CMK (cell line): ENCODE measurements around the gene DYNC1I1.

Source experiments
- DNase-seq: peaks from one replicate; pipeline ENCODE4 v3.0.0-alpha.2; 2010; ENCODE audit warnings: low read depth

DYNC1I1 gene

GRCh38 chr7:95772298-95772770, at the start of gene DYNC1I1:
TSS of gene DYNC1I1 (plus strand) at chr7:95772554. CDS start at chr7:95804730, 32,176 bp downstream.
- DNase-seq, result peak; percentile 69

- DNase-seq, result no peak
Measured at GRCh38 chr7:95723583-95724180, 48.7 kb upstream of the DYNC1I1 start.

- DNase-seq, result no peak
Measured at GRCh38 chr7:95725205-95725604, 47.1 kb upstream of the DYNC1I1 start.

GRCh38 chr7:95730493-95731280, 41.7 kb upstream of the DYNC1I1 start:
- no peak for DNase-seq

GRCh38 chr7:95736635-95737034, 35.7 kb upstream of the DYNC1I1 start:
- no peak for DNase-seq

GRCh38 chr7:95737828-95738505, 34.4 kb upstream of the DYNC1I1 start:
- DNase-seq, result no peak

- DNase-seq, result no peak
Measured at GRCh38 chr7:95749044-95749443, 23.3 kb upstream of the DYNC1I1 start.

GRCh38 chr7:95749515-95749914, 22.8 kb upstream of the DYNC1I1 start:
- no peak for DNase-seq

- no peak for DNase-seq
Measured at GRCh38 chr7:95753440-95753839, 18.9 kb upstream of the DYNC1I1 start.

- no peak for DNase-seq
Measured at GRCh38 chr7:95755277-95755934, 16.9 kb upstream of the DYNC1I1 start.

- no peak for DNase-seq
Measured at GRCh38 chr7:95758187-95758586, 14.2 kb upstream of the DYNC1I1 start.

GRCh38 chr7:95766086-95766485, 6.3 kb upstream of the DYNC1I1 start:
- no peak for DNase-seq

GRCh38 chr7:95766657-95767056, 5.7 kb upstream of the DYNC1I1 start:
- no peak for DNase-seq

- no peak for DNase-seq
Measured at GRCh38 chr7:95772771-95773581, 622 bp downstream of the DYNC1I1 start.

- DNase-seq, result no peak
Measured at GRCh38 chr7:95776561-95777185, 4.3 kb downstream of the DYNC1I1 start.

- DNase-seq, result no peak
Measured at GRCh38 chr7:95777269-95777668, 4.9 kb downstream of the DYNC1I1 start.

GRCh38 chr7:95780665-95781064, 8.3 kb downstream of the DYNC1I1 start:
- no peak for DNase-seq

- DNase-seq, result no peak
Measured at GRCh38 chr7:95781961-95782586, 9.7 kb downstream of the DYNC1I1 start.

- DNase-seq, result no peak
Measured at GRCh38 chr7:95784796-95785195, 12.4 kb downstream of the DYNC1I1 start.

GRCh38 chr7:95788258-95788657, 15.9 kb downstream of the DYNC1I1 start:
- no peak for DNase-seq

GRCh38 chr7:95788884-95789283, 16.5 kb downstream of the DYNC1I1 start:
- DNase-seq, result no peak
